ENCODE results near the gene ZHX3. TPM values are rescaled to one million over a fixed set of nuclear protein-coding genes. Genes with fewer than 3 reads are reported as not detected.

ZHX3 gene
- total and polyA plus RNA-seq, 4 donors, result 3.2 to 30.0 (median 8.0) TPM

DNA sequence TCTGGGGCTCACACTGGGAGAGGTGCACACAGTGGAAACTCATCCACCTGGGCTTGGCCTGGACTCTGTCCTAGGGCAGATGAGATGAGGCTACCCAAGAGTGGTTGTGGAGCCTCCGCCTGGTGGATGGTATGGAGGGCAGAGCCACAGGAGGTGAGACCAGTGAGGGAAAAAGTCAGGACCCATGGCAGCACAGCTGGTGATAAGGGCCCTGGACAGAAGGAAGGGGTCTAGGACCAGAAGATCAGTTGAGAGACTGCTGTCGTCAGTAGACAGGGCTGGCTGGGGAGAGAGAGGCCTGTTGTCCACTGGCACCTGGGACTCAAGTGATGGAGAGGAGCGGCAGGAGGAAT is 150.4 kb downstream of the ZHX3 start:
- H3K36me3 ChIP-seq (ENCODE audit: control insufficient read depth in 4 of 4, insufficient read depth in 3 of 4, low read depth in 1 of 4, low read length in 3 of 4), result peaks cover 4 to 57% (median 20%) of the 10 kb centered on the region in 4 donors
- no peak overlapping the region for H3K27ac ChIP-seq (ENCODE audit: low read depth in 1 of 2, low read length in 2 of 2)
- no peaks in the 10 kb centered on the region for H3K9me3 ChIP-seq (ENCODE audit: control insufficient read depth in 4 of 4, low read length in 3 of 4)
- no peak overlapping the region for H3K4me3 ChIP-seq (ENCODE audit: low read depth in 1 of 3, low read length in 3 of 3)
- TF ChIP-seq YY1 (IDR thresholded peaks at IDR 0.05), result no peak
- no peak for TF ChIP-seq TAF1 (conservative IDR thresholded peaks at IDR 0.05)
- TF ChIP-seq HNF4G (IDR thresholded peaks at IDR 0.05), result no peak
- no peak for TF ChIP-seq EGR1 (IDR thresholded peaks at IDR 0.05; ENCODE audit: low read depth in 2 of 2)
- TF ChIP-seq ZBTB33 (IDR thresholded peaks at IDR 0.05), result no peak
- TF ChIP-seq, protein P1, sequence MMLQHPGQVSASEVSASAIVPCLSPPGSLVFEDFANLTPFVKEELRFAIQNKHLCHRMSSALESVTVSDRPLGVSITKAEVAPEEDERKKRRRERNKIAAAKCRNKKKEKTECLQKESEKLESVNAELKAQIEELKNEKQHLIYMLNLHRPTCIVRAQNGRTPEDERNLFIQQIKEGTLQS (IDR thresholded peaks at IDR 0.05), result no peak
- no peak for TF ChIP-seq CTCF (IDR thresholded peaks at IDR 0.05; ENCODE audit: low read depth, low read length, missing input control)
- no peak for TF ChIP-seq GABPA (IDR thresholded peaks at IDR 0.05 in 1 of 2, conservative IDR thresholded peaks at IDR 0.05 in 1 of 2)
- no peak for TF ChIP-seq MAX (IDR thresholded peaks at IDR 0.05)
- TF ChIP-seq FOXA2 (IDR thresholded peaks at IDR 0.05), result no peak
- TF ChIP-seq, protein P2, sequence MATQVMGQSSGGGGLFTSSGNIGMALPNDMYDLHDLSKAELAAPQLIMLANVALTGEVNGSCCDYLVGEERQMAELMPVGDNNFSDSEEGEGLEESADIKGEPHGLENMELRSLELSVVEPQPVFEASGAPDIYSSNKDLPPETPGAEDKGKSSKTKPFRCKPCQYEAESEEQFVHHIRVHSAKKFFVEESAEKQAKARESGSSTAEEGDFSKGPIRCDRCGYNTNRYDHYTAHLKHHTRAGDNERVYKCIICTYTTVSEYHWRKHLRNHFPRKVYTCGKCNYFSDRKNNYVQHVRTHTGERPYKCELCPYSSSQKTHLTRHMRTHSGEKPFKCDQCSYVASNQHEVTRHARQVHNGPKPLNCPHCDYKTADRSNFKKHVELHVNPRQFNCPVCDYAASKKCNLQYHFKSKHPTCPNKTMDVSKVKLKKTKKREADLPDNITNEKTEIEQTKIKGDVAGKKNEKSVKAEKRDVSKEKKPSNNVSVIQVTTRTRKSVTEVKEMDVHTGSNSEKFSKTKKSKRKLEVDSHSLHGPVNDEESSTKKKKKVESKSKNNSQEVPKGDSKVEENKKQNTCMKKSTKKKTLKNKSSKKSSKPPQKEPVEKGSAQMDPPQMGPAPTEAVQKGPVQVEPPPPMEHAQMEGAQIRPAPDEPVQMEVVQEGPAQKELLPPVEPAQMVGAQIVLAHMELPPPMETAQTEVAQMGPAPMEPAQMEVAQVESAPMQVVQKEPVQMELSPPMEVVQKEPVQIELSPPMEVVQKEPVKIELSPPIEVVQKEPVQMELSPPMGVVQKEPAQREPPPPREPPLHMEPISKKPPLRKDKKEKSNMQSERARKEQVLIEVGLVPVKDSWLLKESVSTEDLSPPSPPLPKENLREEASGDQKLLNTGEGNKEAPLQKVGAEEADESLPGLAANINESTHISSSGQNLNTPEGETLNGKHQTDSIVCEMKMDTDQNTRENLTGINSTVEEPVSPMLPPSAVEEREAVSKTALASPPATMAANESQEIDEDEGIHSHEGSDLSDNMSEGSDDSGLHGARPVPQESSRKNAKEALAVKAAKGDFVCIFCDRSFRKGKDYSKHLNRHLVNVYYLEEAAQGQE (IDR thresholded peaks at IDR 0.05), result no peak
- no peak for TF ChIP-seq JUND (IDR thresholded peaks at IDR 0.05)
- no peak for TF ChIP-seq RXRA (IDR thresholded peaks at IDR 0.05)
- TF ChIP-seq NR2F2 (IDR thresholded peaks at IDR 0.05), result no peak
- no peak for TF ChIP-seq RAD21 (IDR thresholded peaks at IDR 0.05)
- no peak for TF ChIP-seq SP1 (IDR thresholded peaks at IDR 0.05)
- DNase-seq (ENCODE audit: low spot score), result no peak
- no peak overlapping the region for H3K9ac ChIP-seq (ENCODE audit: low read depth in 1 of 2, low read length in 2 of 2)
- no peaks in the 10 kb centered on the region for H3K27me3 ChIP-seq (ENCODE audit: control insufficient read depth in 4 of 4, insufficient read depth in 4 of 4, low read length in 3 of 4)
- 92% methylated on average over 3 of the region's 3 CpGs for WGBS
- no peaks in the 10 kb centered on the region for H3K4me1 ChIP-seq (ENCODE audit: control insufficient read depth in 4 of 4, insufficient read depth in 4 of 4, low read length in 3 of 4)

All from liver (tissue), 9 donors.